CD4-positive, alpha-beta T cell (primary cell): ENCODE measurements around the gene FBLN1. TPM values are rescaled to one million over a fixed set of nuclear protein-coding genes. Genes with fewer than 3 reads are reported as not detected.
"Not testable (repeated sequence)": the region's sequence is repeated elsewhere in the genome, so short reads cannot be mapped to it uniquely, and the experiment has no call there.

Experiments used
- ATAC-seq: fragments of 200-7000 bp; cut with Tn5 transposase; one replicate; pipeline ENCODE4 v1.10.0; 2022; ENCODE audit warnings: mild to moderate bottlenecking; ENCODE audit not compliant: poor library complexity
- CTCF ChIA-PET: fragments of 350-600 bp; sonication (Branson Sonifier 250); formaldehyde crosslinking; loops from one replicate; lab custom pipeline; 2021; ENCODE audit warnings: antibody characterized with exemption, inconsistent platforms; lab: Charles Lee
- POLR2A ChIA-PET: fragments of 350-600 bp; sonication (Branson Sonifier 250); formaldehyde crosslinking; loops from one replicate; lab custom pipeline; 2021; ENCODE audit warnings: antibody characterized with exemption, inconsistent platforms; lab: Charles Lee
- DNase-seq, 14 experiments: peaks; one replicate each; pipeline ENCODE4 v3.0.0-alpha.2; 2013 to 2020; ENCODE audit warnings: mixed read lengths in 2 of 14
- H3K27ac ChIP-seq, 2 donors: one replicate each; pipeline versions ENCODE4 v1.5.1 to v1.7.0; 2013; ENCODE audit warnings: low read length in 2 of 2, low read depth in 1 of 2, mild to moderate bottlenecking in 1 of 2
- H3K27me3 ChIP-seq, 2 experiments: 1 replicate in 1 of 2; 2 replicates in 1 of 2; pipeline versions ENCODE4 v1.6.1 to v1.7.0; 2013; ENCODE audit warnings: low read length in 2 of 2, control low read depth in 1 of 2, mild to moderate bottlenecking in 1 of 2, moderate library complexity in 1 of 2; ENCODE audit not compliant: insufficient read depth in 2 of 2, control insufficient read depth in 1 of 2
- H3K36me3 ChIP-seq: one replicate; pipeline ENCODE4 v1.6.1; 2013; ENCODE audit warnings: low read length, control low read depth; ENCODE audit not compliant: insufficient read depth
- H3K4me1 ChIP-seq: one replicate; pipeline ENCODE4 v1.6.1; 2013; ENCODE audit warnings: low read length, control low read depth; ENCODE audit not compliant: insufficient read depth
- H3K4me3 ChIP-seq: one replicate; pipeline ENCODE4 v1.5.1; 2013; ENCODE audit warnings: mild to moderate bottlenecking, low read length, moderate library complexity
- H3K9me3 ChIP-seq, 2 experiments: 1 replicate in 1 of 2; 2 replicates in 1 of 2; pipeline versions ENCODE4 v1.6.1 to v1.7.0; 2013; ENCODE audit warnings: low read length in 2 of 2, mild to moderate bottlenecking in 2 of 2, control low read depth in 1 of 2, moderate library complexity in 1 of 2; ENCODE audit not compliant: control insufficient read depth in 1 of 2, insufficient read depth in 1 of 2
- H3K27ac Mint-ChIP-seq: one replicate; pipeline ENCODE4 v1.8.0; 2020; ENCODE audit warnings: mixed read lengths
- H3K27me3 Mint-ChIP-seq: one replicate; pipeline ENCODE4 v1.8.0; 2021; ENCODE audit warnings: mixed read lengths
- H3K36me3 Mint-ChIP-seq: one replicate; pipeline ENCODE4 v1.8.0; 2021; ENCODE audit warnings: low read depth, mixed read lengths
- H3K4me1 Mint-ChIP-seq: one replicate; pipeline ENCODE4 v1.8.0; 2021; ENCODE audit warnings: low read depth, mixed read lengths
- H3K4me3 Mint-ChIP-seq: one replicate; pipeline ENCODE4 v1.8.0; 2020; ENCODE audit warnings: mild to moderate bottlenecking, mixed read lengths
- H3K9me3 Mint-ChIP-seq: one replicate; pipeline ENCODE4 v1.8.0; 2020; ENCODE audit warnings: mixed read lengths
- intact Hi-C, 2 experiments: fragments of 100-400 bp; cut with DNase I in 1 of 2; cut with micrococcal nuclease in 1 of 2; formaldehyde crosslinking; loops; one replicate each; pipeline versions ENCODE4 v1.15.1 to v1.9.0; 2023 to 2025; cut with DNase I, micrococcal nuclease
- total RNA-seq, 174 experiments: library from RNA in 2 of 174; stranded (reverse) in 2 of 174; gene quantifications; one replicate each; pipeline ENCODE4 v1.2.3 and lab custom pipeline; 2021 to 2026
- TF ChIP-seq, protein P1 (sequence below): fragments of 200-600 bp; IDR thresholded peaks from one replicate; pipeline ENCODE4 v1.8.0; 2022; ENCODE audit warnings: antibody characterized with exemption, mild to moderate bottlenecking

The FBLN1 gene
- total RNA-seq, 2 experiments from 2014 or later: not detected

DNA sequence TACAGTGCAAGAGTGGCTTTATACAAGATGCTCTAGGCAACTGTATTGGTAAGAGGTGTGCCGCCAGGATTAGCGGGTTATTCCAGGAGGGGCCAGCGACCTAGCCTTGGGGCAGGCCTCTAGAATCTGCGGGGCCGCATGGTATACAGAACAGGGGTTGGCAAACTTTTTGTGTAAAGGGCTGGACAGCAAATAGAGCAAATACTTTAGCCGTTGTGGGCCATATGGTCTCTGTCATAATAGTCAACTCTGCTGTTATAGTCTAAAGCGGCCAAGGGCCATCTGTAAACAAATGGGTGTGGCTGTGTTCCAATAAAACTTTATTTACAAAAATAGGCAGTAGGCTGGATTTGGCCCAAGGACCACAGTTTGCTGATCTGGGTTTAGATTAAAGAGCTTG lies 32.6 kb downstream of the FBLN1 start:
- Histone ChIP-seq H3K27me3 (no peaks in the 10 kb centered on the region), H3K36me3 (no peaks in the 10 kb centered on the region), H3K9me3 (peaks cover 0 to 3% of the 10 kb centered on the region in 2 experiments), H3K4me3 (no peak overlapping the region), H3K27ac (no peak overlapping the region), H3K4me1 (no peaks in the 10 kb centered on the region)
- H3K36me3 Mint-ChIP-seq: no peaks in the 10 kb centered on the region
- H3K27ac Mint-ChIP-seq: no peak overlapping the region
- TF ChIP-seq, protein P1, sequence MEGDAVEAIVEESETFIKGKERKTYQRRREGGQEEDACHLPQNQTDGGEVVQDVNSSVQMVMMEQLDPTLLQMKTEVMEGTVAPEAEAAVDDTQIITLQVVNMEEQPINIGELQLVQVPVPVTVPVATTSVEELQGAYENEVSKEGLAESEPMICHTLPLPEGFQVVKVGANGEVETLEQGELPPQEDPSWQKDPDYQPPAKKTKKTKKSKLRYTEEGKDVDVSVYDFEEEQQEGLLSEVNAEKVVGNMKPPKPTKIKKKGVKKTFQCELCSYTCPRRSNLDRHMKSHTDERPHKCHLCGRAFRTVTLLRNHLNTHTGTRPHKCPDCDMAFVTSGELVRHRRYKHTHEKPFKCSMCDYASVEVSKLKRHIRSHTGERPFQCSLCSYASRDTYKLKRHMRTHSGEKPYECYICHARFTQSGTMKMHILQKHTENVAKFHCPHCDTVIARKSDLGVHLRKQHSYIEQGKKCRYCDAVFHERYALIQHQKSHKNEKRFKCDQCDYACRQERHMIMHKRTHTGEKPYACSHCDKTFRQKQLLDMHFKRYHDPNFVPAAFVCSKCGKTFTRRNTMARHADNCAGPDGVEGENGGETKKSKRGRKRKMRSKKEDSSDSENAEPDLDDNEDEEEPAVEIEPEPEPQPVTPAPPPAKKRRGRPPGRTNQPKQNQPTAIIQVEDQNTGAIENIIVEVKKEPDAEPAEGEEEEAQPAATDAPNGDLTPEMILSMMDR: no peak
- peaks cover 5% of the 10 kb centered on the region for H3K27me3 Mint-ChIP-seq
- CTCF ChIA-PET: no interaction called here
- H3K4me3 Mint-ChIP-seq: no peak overlapping the region
- intact Hi-C loops: no loop called here
- DNase-seq (no peak), ATAC-seq (no peak)
- H3K9me3 Mint-ChIP-seq: no peaks in the 10 kb centered on the region
- POLR2A ChIA-PET: no interaction called here
- no peaks in the 10 kb centered on the region for H3K4me1 Mint-ChIP-seq

DNA sequence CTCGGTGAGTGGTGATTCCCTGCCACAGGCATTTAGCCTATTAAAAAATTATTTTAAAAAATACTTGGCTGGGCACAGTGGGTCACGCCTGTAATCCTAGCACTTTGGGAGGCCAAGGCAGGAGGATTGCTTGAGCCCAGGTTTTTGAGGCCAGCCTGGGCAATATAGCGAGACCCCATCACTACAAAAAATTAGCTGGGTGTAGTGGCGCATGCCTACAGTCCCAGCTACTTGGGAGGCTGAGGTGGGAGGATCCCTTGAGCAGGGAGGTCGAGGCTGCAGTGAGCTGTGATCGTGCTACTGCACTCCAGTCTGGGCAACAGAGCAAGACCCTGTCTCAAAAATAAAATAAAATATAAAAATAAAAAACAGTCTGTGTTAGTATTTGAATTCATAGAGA lies 33.2 kb downstream of the FBLN1 start:
- H3K27ac Mint-ChIP-seq, H3K27ac ChIP-seq, CTCF ChIA-PET, H3K36me3 ChIP-seq, H3K36me3 Mint-ChIP-seq, H3K4me3 Mint-ChIP-seq, H3K27me3 ChIP-seq, H3K4me3 ChIP-seq, H3K4me1 ChIP-seq, H3K27me3 Mint-ChIP-seq, intact Hi-C loops, H3K9me3 Mint-ChIP-seq, POLR2A ChIA-PET, H3K4me1 Mint-ChIP-seq, ATAC-seq, H3K9me3 ChIP-seq, DNase-seq: not testable (repeated sequence)

DNA sequence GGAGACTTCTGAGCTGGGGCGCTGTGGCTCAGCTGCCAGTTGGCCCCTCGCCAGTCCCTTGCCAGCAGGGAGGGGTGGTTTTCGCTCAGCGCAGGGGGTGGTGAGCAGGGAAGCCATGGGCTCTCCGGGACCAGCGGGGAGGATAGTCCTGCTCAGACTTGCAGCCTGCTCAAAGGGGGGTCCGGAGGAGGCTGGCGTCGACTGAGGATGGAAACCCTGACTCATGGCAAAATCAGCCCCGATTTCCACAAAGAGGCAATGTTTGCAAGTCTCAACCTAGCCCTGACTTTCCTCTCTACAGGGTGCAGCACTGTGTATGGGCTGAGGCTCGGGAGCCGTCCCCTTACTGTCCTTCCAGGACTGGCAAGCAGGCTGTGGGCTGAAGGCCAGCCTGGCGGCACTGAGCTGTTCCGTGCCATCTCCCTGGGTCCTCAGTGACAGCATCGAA lies 35.1 kb downstream of the FBLN1 start:
- POLR2A ChIA-PET: no interaction called here
- TF ChIP-seq, protein P1: no peak
- Mint-ChIP-seq H3K27ac (no peak overlapping the region), H3K36me3 (no peaks in the 10 kb centered on the region), H3K27me3 (peaks cover 5% of the 10 kb centered on the region), H3K4me1 (no peaks in the 10 kb centered on the region), H3K9me3 (no peaks in the 10 kb centered on the region), H3K4me3 (no peak overlapping the region)
- peaks cover 0 to 3% of the 10 kb centered on the region in 2 experiments for H3K9me3 ChIP-seq
- intact Hi-C loops: no loop called here
- CTCF ChIA-PET: no interaction called here
- no peaks in the 10 kb centered on the region for H3K36me3 ChIP-seq
- ATAC-seq (no peak), DNase-seq (no peak)
- no peaks in the 10 kb centered on the region for H3K27me3 ChIP-seq
- no peaks in the 10 kb centered on the region for H3K4me1 ChIP-seq
- H3K4me3 ChIP-seq: no peak overlapping the region
- H3K27ac ChIP-seq: no peak overlapping the region

- no peak overlapping the region for H3K27ac ChIP-seq
- no peaks in the 10 kb centered on the region for H3K9me3 Mint-ChIP-seq
- no peaks in the 10 kb centered on the region for H3K36me3 Mint-ChIP-seq
- H3K9me3 ChIP-seq: peaks cover 0 to 3% of the 10 kb centered on the region in 2 experiments
- no peaks in the 10 kb centered on the region for H3K4me1 Mint-ChIP-seq
- CTCF ChIA-PET: no interaction called here
- H3K4me3 Mint-ChIP-seq: no peak overlapping the region
- no peak overlapping the region for H3K27ac Mint-ChIP-seq
- H3K36me3 ChIP-seq: no peaks in the 10 kb centered on the region
- ATAC-seq (no peak), DNase-seq (no peak)
- TF ChIP-seq, protein P1: no peak
- H3K4me1 ChIP-seq: no peaks in the 10 kb centered on the region
- peaks cover 5% of the 10 kb centered on the region for H3K27me3 Mint-ChIP-seq
- H3K4me3 ChIP-seq: no peak overlapping the region
- POLR2A ChIA-PET: no interaction called here
- intact Hi-C loops: no loop called here
- no peaks in the 10 kb centered on the region for H3K27me3 ChIP-seq
Observed at GRCh38 chr22:45538281-45538680, 35.6 kb downstream of the FBLN1 start.
